ENCODE measurements around the gene CAMK1D.

CAMK1D gene

GRCh38 chr10:12656518-12657142 is 307.3 kb downstream of the CAMK1D start:
- TF ChIP-seq CTCF (IDR thresholded peaks at IDR 0.05): peak; percentile 79

- TF ChIP-seq CTCF (IDR thresholded peaks at IDR 0.05): no peak
Observed at GRCh38 chr10:12657489-12657888, 308.1 kb downstream of the CAMK1D start.

DNA sequence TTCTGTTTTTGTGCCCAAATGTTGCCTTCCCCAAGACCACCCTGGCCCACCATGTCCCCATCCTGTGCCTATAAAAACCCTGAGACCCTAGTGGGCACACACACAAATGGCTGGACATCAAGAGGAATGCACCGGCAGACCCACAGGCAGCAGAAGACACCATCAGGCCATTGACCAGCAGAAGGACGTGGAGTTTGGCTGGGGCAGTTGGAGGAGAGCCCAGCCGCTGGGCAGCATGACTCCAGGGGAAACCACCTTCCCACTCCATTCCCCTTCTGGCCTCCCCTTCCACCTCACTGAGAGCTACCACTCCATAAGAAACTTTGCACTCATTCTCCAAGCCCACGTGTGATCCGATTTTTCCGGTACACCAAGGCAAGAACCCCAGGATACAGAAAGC is 309.2 kb downstream of the CAMK1D start:
- no peak for TF ChIP-seq CTCF (IDR thresholded peaks at IDR 0.05)

GRCh38 chr10:12659706-12660105 is 310.4 kb downstream of the CAMK1D start:
- no peak for TF ChIP-seq CTCF (IDR thresholded peaks at IDR 0.05)

DNA sequence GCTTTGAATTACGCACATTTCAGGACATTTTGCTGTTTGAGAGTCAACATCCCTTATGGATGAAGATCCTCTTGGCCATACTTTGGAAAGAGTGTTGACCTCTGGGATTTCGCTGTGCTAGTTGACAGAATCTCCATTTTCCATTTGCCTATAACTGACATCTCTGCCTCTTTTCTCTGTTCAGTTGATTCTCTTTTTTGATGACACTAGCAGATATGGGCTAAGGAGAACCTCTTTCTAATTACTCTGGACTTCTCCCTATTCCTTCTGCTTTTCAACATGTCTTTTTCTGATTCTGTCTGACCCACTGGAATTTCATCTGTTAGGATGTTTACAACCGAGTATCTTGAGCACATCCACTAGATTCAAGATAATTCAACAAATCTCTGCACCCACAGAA is 311.5 kb downstream of the CAMK1D start:
- no peak for TF ChIP-seq CTCF (IDR thresholded peaks at IDR 0.05)

GRCh38 chr10:12661671-12662070 is 312.3 kb downstream of the CAMK1D start:
- TF ChIP-seq CTCF (IDR thresholded peaks at IDR 0.05): no peak

- no peak for TF ChIP-seq CTCF (IDR thresholded peaks at IDR 0.05)
Observed at GRCh38 chr10:12663863-12664262, 314.5 kb downstream of the CAMK1D start.

- TF ChIP-seq CTCF (IDR thresholded peaks at IDR 0.05): no peak
Observed at GRCh38 chr10:12665501-12665900, 316.2 kb downstream of the CAMK1D start.
